Smooth muscle cell (in vitro differentiated cells): ENCODE results near the gene GUF1. TPM values are rescaled to one million over a fixed set of nuclear protein-coding genes. Genes with fewer than 3 reads are reported as not detected.
"Not testable (repeated sequence)": the region's sequence is repeated elsewhere in the genome, so short reads cannot be mapped to it uniquely, and the experiment has no call there.

Experiments used
- DNase-seq: peaks from one replicate; lab custom pipeline; 2025; ENCODE audit not compliant: unreplicated experiment; lab: John Stamatoyannopoulos, UW
- H2AFZ ChIP-seq: fragments of 200-600 bp; sonication (generic); 2 replicates; pipeline ENCODE4 v1.6.0; 2016; ENCODE audit warnings: antibody characterized with exemption, low read depth, mild to moderate bottlenecking
- H3F3A ChIP-seq: fragments of 200-600 bp; sonication (generic); 2 replicates; pipeline ENCODE4 v1.6.0; 2017; ENCODE audit warnings: antibody characterized with exemption, low read depth
- H3K27ac ChIP-seq: fragments of 200-600 bp; sonication (generic); 2 replicates; pipeline ENCODE4 v1.5.1; 2016; ENCODE audit warnings: low read depth, mild to moderate bottlenecking
- H3K27me3 ChIP-seq: fragments of 200-600 bp; sonication (generic); 2 replicates; pipeline ENCODE4 v1.6.1; 2016; ENCODE audit warnings: low read depth, mild to moderate bottlenecking
- H3K36me3 ChIP-seq: fragments of 200-600 bp; sonication (generic); 2 replicates; pipeline ENCODE4 v1.5.1; 2016; ENCODE audit warnings: low read depth
- H3K4me1 ChIP-seq: fragments of 200-600 bp; sonication (generic); 2 replicates; pipeline ENCODE4 v1.5.1; 2016; ENCODE audit warnings: low read depth
- H3K4me2 ChIP-seq: fragments of 200-600 bp; sonication (generic); 2 replicates; pipeline ENCODE4 v1.6.0; 2016; ENCODE audit warnings: mild to moderate bottlenecking
- H3K4me3 ChIP-seq: fragments of 200-600 bp; sonication (generic); 2 replicates; pipeline ENCODE4 v1.5.1; 2016; ENCODE audit warnings: mild to moderate bottlenecking
- H3K79me2 ChIP-seq: fragments of 200-600 bp; sonication (generic); 2 replicates; pipeline ENCODE4 v1.6.0; 2016; ENCODE audit warnings: low read depth, mild to moderate bottlenecking
- H3K9ac ChIP-seq: fragments of 200-600 bp; sonication (generic); 2 replicates; pipeline ENCODE4 v1.6.0; 2016; ENCODE audit warnings: low read depth
- H3K9me3 ChIP-seq: fragments of 200-600 bp; sonication (generic); replicated peaks from 2 replicates; pipeline ENCODE4 v1.5.1; 2016; ENCODE audit warnings: low read depth
- H4K20me1 ChIP-seq: fragments of 200-600 bp; sonication (generic); 2 replicates; pipeline ENCODE4 v1.6.0; 2016; ENCODE audit warnings: low read depth
- CTCF ChIP-seq: fragments of 200-600 bp; sonication (generic); IDR thresholded peaks from 2 replicates; pipeline ENCODE4 v1.5.1; 2017; ENCODE audit warnings: borderline replicate concordance, mild to moderate bottlenecking, antibody characterized with exemption; ENCODE audit not compliant: insufficient read depth, poor library complexity, severe bottlenecking
- WGBS: methylation state at CpG from one replicate; pipeline ENCODE4 v1.1.7; 2016; ENCODE audit warnings: low lambda C conversion rate; 5-methylcytosine and 5-hydroxymethylcytosine counted together
- polyA plus RNA-seq: library from polyadenylated mRNA; unstranded; fragments of >200 nt; fragmentation: Nextera tagmentation; extraction: Ambion mirVana; gene quantifications from 2 replicates; pipeline ENCODE4 v1.2.1, GENCODE V29; 2016
- total RNA-seq: library from RNA; depleted of rRNA; stranded (reverse); fragments of >200 nt; gene quantifications from 2 replicates; pipeline ENCODE4 v1.2.3, GENCODE V29; 2014

Gene GUF1
- total and polyA plus RNA-seq, 2 experiments from 2014 or later, result 6.8 to 14.2 TPM

- H2AFZ ChIP-seq, result peak overlapping the region; percentile 99
- 82% methylated on average over 6 of the region's 6 CpGs for WGBS
- DNase-seq, result no peak
- no peak overlapping the region for H3K9ac ChIP-seq
- no peaks in the 10 kb centered on the region for H3F3A ChIP-seq
- peaks cover 15% of the 10 kb centered on the region for H3K4me1 ChIP-seq
- H3K4me3 ChIP-seq, result no peak overlapping the region
- H3K27ac ChIP-seq, result no peak overlapping the region
- no peaks in the 10 kb centered on the region for H3K9me3 ChIP-seq
- H3K27me3 ChIP-seq, result no peaks in the 10 kb centered on the region
- no peak overlapping the region for H3K4me2 ChIP-seq
- no peak for TF ChIP-seq CTCF
- peaks cover 18% of the 10 kb centered on the region for H4K20me1 ChIP-seq
- peaks cover 28% of the 10 kb centered on the region for H3K79me2 ChIP-seq
- H3K36me3 ChIP-seq, result no peaks in the 10 kb centered on the region
Observed at GRCh38 chr4:44727471-44727870, 49.3 kb downstream of the GUF1 start.

GRCh38 chr4:44728694-44729093 lies 50.5 kb downstream of the GUF1 start:
- H3K9ac ChIP-seq, DNase-seq, H3K9me3 ChIP-seq, H3K27me3 ChIP-seq, H3K4me2 ChIP-seq, H3K4me3 ChIP-seq, H3K36me3 ChIP-seq, H3K27ac ChIP-seq, H4K20me1 ChIP-seq, H2AFZ ChIP-seq, H3F3A ChIP-seq: not testable (repeated sequence)
- 98% methylated on average over 9 of the region's 9 CpGs for WGBS
- Histone ChIP-seq H3K4me1 (peaks cover 15% of the 10 kb centered on the region), H3K79me2 (peaks cover 16% of the 10 kb centered on the region)

GRCh38 chr4:44736900-44737299 lies 58.7 kb downstream of the GUF1 start:
- H3K79me2 ChIP-seq, result no peaks in the 10 kb centered on the region
- no peaks in the 10 kb centered on the region for H3K4me1 ChIP-seq
- no peaks in the 10 kb centered on the region for H3K9me3 ChIP-seq
- 94% methylated on average over 2 of the region's 2 CpGs for WGBS
- no peak overlapping the region for H3K27ac ChIP-seq
- no peak overlapping the region for H3K9ac ChIP-seq
- H4K20me1 ChIP-seq, result no peaks in the 10 kb centered on the region
- no peak overlapping the region for H3K4me2 ChIP-seq
- no peak for TF ChIP-seq CTCF
- peaks cover 6% of the 10 kb centered on the region for H3K27me3 ChIP-seq
- no peak for DNase-seq
- no peaks in the 10 kb centered on the region for H3F3A ChIP-seq
- H2AFZ ChIP-seq, result no peak overlapping the region
- no peak overlapping the region for H3K4me3 ChIP-seq
- H3K36me3 ChIP-seq, result no peaks in the 10 kb centered on the region

- peaks cover 6% of the 10 kb centered on the region for H3K27me3 ChIP-seq
- H3K9ac ChIP-seq, result no peak overlapping the region
- no peaks in the 10 kb centered on the region for H3K36me3 ChIP-seq
- no peaks in the 10 kb centered on the region for H3K4me1 ChIP-seq
- H3F3A ChIP-seq, result no peaks in the 10 kb centered on the region
- no peaks in the 10 kb centered on the region for H3K79me2 ChIP-seq
- WGBS, result 49% methylated on average over 2 of the region's 2 CpGs
- no peak for DNase-seq
- no peaks in the 10 kb centered on the region for H4K20me1 ChIP-seq
- H3K27ac ChIP-seq, result no peak overlapping the region
- no peaks in the 10 kb centered on the region for H3K9me3 ChIP-seq
- no peak overlapping the region for H2AFZ ChIP-seq
- peak; percentile 16 for TF ChIP-seq CTCF
- H3K4me2 ChIP-seq, result no peak overlapping the region
- no peak overlapping the region for H3K4me3 ChIP-seq
Observed at GRCh38 chr4:44738615-44739014, 60.4 kb downstream of the GUF1 start.
